Measurements from ENCODE around the gene DCPS.

DNA sequence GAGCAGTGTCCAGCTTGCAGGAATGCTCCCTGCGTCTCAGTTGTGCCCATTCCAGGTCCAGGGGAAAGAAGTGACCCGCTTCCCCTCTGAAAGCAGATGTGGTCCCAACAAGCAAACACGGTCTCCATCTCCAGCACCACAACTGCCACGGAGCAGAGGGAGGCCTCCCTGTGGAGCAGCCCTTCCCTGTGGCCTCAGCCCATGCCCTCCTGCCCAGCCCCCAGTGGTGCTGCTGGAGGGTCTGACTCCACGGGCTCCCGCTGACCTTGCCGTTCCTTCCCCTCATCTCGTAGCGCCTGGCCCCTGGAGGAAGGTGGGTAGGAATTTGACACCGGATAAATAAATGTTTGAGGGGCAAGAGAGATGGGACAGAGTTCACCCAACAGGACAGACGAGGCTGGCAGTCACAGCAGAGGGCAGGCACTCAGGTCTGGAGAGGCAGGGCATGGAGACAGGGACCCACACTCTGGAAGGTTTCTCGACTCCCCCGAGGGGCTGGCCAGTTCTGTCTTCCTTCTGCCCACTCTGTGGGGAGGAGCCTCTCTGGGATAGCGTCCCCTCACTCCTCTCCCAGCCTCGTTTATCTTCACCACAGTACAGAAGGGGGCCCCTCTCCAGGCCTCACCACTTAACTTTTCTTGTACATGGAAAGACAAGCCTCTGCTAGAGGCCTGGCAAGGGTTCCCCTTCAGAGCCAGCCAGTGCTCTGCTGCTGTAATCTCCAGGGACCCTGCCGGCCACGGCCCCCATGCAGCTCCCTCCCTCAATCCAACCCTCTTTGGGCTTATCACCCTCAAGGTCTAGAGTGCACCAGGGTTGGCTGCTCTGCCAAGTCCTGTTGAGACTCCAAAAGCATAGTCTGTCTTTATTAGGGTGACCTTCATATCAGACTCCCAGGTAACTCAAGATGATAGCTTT, 44.1 kb downstream of the DCPS start:
- TF ChIP-seq, protein P1, sequence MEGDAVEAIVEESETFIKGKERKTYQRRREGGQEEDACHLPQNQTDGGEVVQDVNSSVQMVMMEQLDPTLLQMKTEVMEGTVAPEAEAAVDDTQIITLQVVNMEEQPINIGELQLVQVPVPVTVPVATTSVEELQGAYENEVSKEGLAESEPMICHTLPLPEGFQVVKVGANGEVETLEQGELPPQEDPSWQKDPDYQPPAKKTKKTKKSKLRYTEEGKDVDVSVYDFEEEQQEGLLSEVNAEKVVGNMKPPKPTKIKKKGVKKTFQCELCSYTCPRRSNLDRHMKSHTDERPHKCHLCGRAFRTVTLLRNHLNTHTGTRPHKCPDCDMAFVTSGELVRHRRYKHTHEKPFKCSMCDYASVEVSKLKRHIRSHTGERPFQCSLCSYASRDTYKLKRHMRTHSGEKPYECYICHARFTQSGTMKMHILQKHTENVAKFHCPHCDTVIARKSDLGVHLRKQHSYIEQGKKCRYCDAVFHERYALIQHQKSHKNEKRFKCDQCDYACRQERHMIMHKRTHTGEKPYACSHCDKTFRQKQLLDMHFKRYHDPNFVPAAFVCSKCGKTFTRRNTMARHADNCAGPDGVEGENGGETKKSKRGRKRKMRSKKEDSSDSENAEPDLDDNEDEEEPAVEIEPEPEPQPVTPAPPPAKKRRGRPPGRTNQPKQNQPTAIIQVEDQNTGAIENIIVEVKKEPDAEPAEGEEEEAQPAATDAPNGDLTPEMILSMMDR (conservative IDR thresholded peaks at IDR 0.05; ENCODE audit: low read depth, low read length): no peak
- no peak for TF ChIP-seq EZH2 (IDR thresholded peaks at IDR 0.05; ENCODE audit: borderline replicate concordance, low read depth, low read length, poor library complexity, severe bottlenecking)
